ENCODE results near the gene SOD3. TPM values are rescaled to one million over a fixed set of nuclear protein-coding genes. Genes with fewer than 3 reads are reported as not detected.

Gene SOD3
- total and polyA plus RNA-seq, 2 of the 8 experiments (the other 6 are each of a cell fraction or from before 2014, with no cell fraction given): 4.9 TPM

GRCh38 chr4:24842356-24842755, 47.0 kb downstream of the SOD3 start:
- Histone ChIP-seq H3K27ac (ENCODE audit: low read depth, low read length) (no peak overlapping the region; the same call in 1 of the 2 replicates), H3K23ac (ENCODE audit: insufficient read length) (no peak overlapping the region), H3K4me2 (ENCODE audit: insufficient read depth in 1 of 2, low read depth in 2 of 2, low read length in 2 of 2) (no peak overlapping the region), H3K27me3 (replicated peaks in 1 of 4; ENCODE audit: control insufficient read depth in 3 of 4, extremely low read depth in 1 of 4, insufficient read depth in 3 of 4, low read length in 3 of 4) (no peaks in the 10 kb centered on the region), H3K4ac (replicated peaks; ENCODE audit: insufficient read length, low read depth, low read length) (no peak overlapping the region), H3K9ac (replicated peaks in 1 of 4; ENCODE audit: extremely low read depth in 1 of 4, low read depth in 3 of 4, low read length in 3 of 4) (no peak overlapping the region), H4K8ac (ENCODE audit: extremely low read depth, insufficient read depth, low read length) (no peak overlapping the region), H3K23me2 (ENCODE audit: low read depth, low read length) (no peaks in the 10 kb centered on the region), H2AK5ac (ENCODE audit: low read depth, low read length) (no peak overlapping the region), H3K4me3 (ENCODE audit: extremely low read depth in 1 of 4, insufficient read depth in 2 of 4, low read depth in 3 of 4, low read length in 4 of 4) (no peak overlapping the region), H3K79me1 (ENCODE audit: low read depth, low read length) (no peaks in the 10 kb centered on the region), H3K9me3 (ENCODE audit: insufficient read depth in 2 of 2, low read depth in 1 of 2, low read length in 1 of 2) (no peaks in the 10 kb centered on the region), H3K56ac (replicated peaks; ENCODE audit: insufficient read length, low read depth, low read length) (no peak overlapping the region), H3K36me3 (ENCODE audit: control insufficient read depth in 2 of 4, insufficient read depth in 4 of 4, low read length in 3 of 4) (no peaks in the 10 kb centered on the region), H2BK15ac (ENCODE audit: low read length) (no peak overlapping the region), H2BK12ac (ENCODE audit: low read depth, low read length) (no peak overlapping the region), H4K91ac (replicated peaks; ENCODE audit: insufficient read length, low read length) (no peak overlapping the region), H3K4me1 (replicated peaks in 1 of 4; ENCODE audit: control insufficient read depth in 3 of 4, insufficient read depth in 4 of 4, low read length in 3 of 4) (0 out of 7 replicates have a peak, but pooled peaks cover 0 to 5% (median under 1%) of the 10 kb centered on the region in 4 experiments), H4K5ac (ENCODE audit: insufficient read length, low read depth, low read length) (no peak overlapping the region), H3K14ac (ENCODE audit: insufficient read length) (no peak overlapping the region), H3K18ac (ENCODE audit: extremely low read depth, low read length) (no peak overlapping the region), H3K79me2 (ENCODE audit: control insufficient read depth in 1 of 2, insufficient read depth in 2 of 2, low read length in 2 of 2) (no peaks in the 10 kb centered on the region), H2BK20ac (ENCODE audit: low read length) (no peak overlapping the region), H2AFZ (ENCODE audit: low read length) (no peak overlapping the region), H2BK5ac (ENCODE audit: low read depth, low read length) (no peak overlapping the region), H2BK120ac (replicated peaks; ENCODE audit: low read depth, low read length) (no peak overlapping the region), H4K20me1 (replicated peaks in 1 of 2; ENCODE audit: control insufficient read depth in 1 of 2, insufficient read depth in 2 of 2, low read length in 2 of 2) (no peaks in the 10 kb centered on the region)
- WGBS, 2 experiments (ENCODE audit: extremely low coverage in 1 of 2, insufficient coverage in 1 of 2, insufficient read length in 1 of 2, insufficient replicate concordance in 2 of 2, low coverage in 1 of 2, low lambda C conversion rate in 2 of 2, missing lambda C conversion rate in 1 of 2): 91% methylated on average over 9 of the region's 9 CpGs; no CpG with 5 or more reads in 1 of the 2 experiments
- no peak for FAIRE-seq
- no peak for DNase-seq (ENCODE audit: low read depth in 1 of 2, low spot score in 2 of 2)
- ChIA-PET CTCF (ENCODE audit: partially characterized antibody) (interaction anchor here (0.9 to 1.2 kb wide), 3 partner anchors 34 to 83 kb away, joined by 3 to 4 read pairs (median 3); no protein-coding TSS in a partner anchor), POLR2A (ENCODE audit: partially characterized antibody) (no interaction called here)
- TF ChIP-seq CHD1 (IDR thresholded peaks at IDR 0.05; ENCODE audit: low read depth, low read length) (no peak), POLR2AphosphoS5 (IDR thresholded peaks at IDR 0.05; ENCODE audit: low read depth, low read length) (no peak), NANOG (IDR thresholded peaks at IDR 0.05; ENCODE audit: insufficient read depth, low read depth, low read length, poor library complexity, severe bottlenecking) (no peak), CREB1 (IDR thresholded peaks at IDR 0.05) (no peak), SIN3A (conservative IDR thresholded peaks at IDR 0.05 in 1 of 2, IDR thresholded peaks at IDR 0.05 in 1 of 2; ENCODE audit: low read depth in 1 of 2, low read length in 2 of 2) (no peak), CTBP2 (IDR thresholded peaks at IDR 0.05; ENCODE audit: borderline replicate concordance, insufficient read depth, insufficient read length, low read length) (no peak), ASH2L (IDR thresholded peaks at IDR 0.05; ENCODE audit: low read length) (no peak), TBP (IDR thresholded peaks at IDR 0.05; ENCODE audit: low read depth, low read length) (no peak), CTCF (IDR thresholded peaks at IDR 0.05; ENCODE audit: control extremely low read depth in 1 of 3, insufficient read depth in 1 of 3, low read depth in 1 of 3, low read length in 3 of 3) (no peak), POU5F1 (IDR thresholded peaks at IDR 0.05; ENCODE audit: low read depth, low read length) (no peak), SAP30 (IDR thresholded peaks at IDR 0.05; ENCODE audit: insufficient read depth, insufficient replicate concordance, low read length) (no peak), CEBPB (IDR thresholded peaks at IDR 0.05; ENCODE audit: low read depth, low read length) (no peak)
